ENCODE results near the gene TUFM.
"Not testable (repeated sequence)": the region's sequence is repeated elsewhere in the genome, so short reads cannot be mapped to it uniquely, and the experiment has no call there.

The TUFM gene

DNA sequence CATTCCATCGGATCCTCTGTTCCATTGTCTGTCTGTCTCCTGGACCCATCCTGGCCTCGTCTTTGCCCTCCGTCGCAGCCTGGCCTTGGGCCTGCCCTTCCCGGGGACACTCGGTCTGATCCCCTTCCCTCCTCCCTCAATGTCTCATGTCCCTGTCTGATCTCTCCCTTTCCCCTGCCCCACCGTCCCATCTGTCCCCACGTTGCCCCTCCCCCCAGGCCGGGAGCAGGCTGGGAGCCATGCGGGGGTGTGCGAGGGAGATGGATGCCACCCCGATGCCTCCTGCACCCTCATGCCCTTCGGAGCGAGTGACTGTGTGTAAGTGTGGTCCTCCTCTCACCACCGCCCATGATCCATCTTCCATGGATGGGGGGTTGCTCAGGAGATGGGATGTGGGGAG lies 26.8 kb upstream of the TUFM start:
- Histone ChIP-seq H3K23ac (ENCODE audit: low read depth, low read length, poor library complexity) (no peak overlapping the region), H2AK5ac (ENCODE audit: low read depth, low read length) (no peak overlapping the region), H2BK5ac (ENCODE audit: low read length) (no peak overlapping the region), H4K91ac (ENCODE audit: low read depth, low read length, poor library complexity) (no peak overlapping the region), H3K27ac (replicated peaks; ENCODE audit: low read length) (no peak overlapping the region), H3K27me3 (ENCODE audit: control insufficient read depth in 3 of 3, insufficient read depth in 3 of 3, low read depth in 1 of 3, low read length in 3 of 3) (no peaks in the 10 kb centered on the region), H3K4ac (ENCODE audit: low read length) (no peak overlapping the region), H3K4me3 (ENCODE audit: low read length in 2 of 2) (no peak overlapping the region), H4K8ac (ENCODE audit: low read depth, low read length) (peak overlapping the region; percentile 65), H3K9ac (ENCODE audit: low read depth, low read length, poor library complexity) (no peak overlapping the region), H3K9me3 (replicated peaks in 1 of 2; ENCODE audit: control insufficient read depth in 2 of 2, insufficient read depth in 1 of 2, low read depth in 1 of 2, low read length in 2 of 2) (peaks cover 0 to 2% of the 10 kb centered on the region in 2 donors), H3K14ac (ENCODE audit: low read length) (no peak overlapping the region), H2BK12ac (ENCODE audit: low read length) (no peak overlapping the region), H3K36me3 (replicated peaks in 1 of 2; ENCODE audit: control insufficient read depth in 2 of 2, insufficient read depth in 2 of 2, low read length in 2 of 2) (peaks cover 48 to 63% of the 10 kb centered on the region in 2 donors), H2AFZ (ENCODE audit: low read length) (no peak overlapping the region), H3K4me2 (ENCODE audit: insufficient read depth, low read length, poor library complexity, severe bottlenecking) (no peak overlapping the region), H2BK120ac (ENCODE audit: low read depth, low read length) (no peak overlapping the region), H3K79me1 (ENCODE audit: low read depth, low read length) (peaks cover 8% of the 10 kb centered on the region), H3K18ac (ENCODE audit: low read length) (no peak overlapping the region), H2BK15ac (ENCODE audit: low read length) (no peak overlapping the region), H3K4me1 (ENCODE audit: control insufficient read depth in 2 of 2, insufficient read depth in 1 of 2, low read depth in 1 of 2, low read length in 2 of 2) (peaks cover 6 to 27% of the 10 kb centered on the region in 2 donors)
- no peak for DNase-seq (ENCODE audit: low spot score)
- no CpG with 5 or more reads among the region's 15 CpGs for WGBS, 2 donors (ENCODE audit: extremely low coverage in 2 of 2, insufficient read length in 2 of 2, insufficient replicate concordance in 1 of 2)

DNA sequence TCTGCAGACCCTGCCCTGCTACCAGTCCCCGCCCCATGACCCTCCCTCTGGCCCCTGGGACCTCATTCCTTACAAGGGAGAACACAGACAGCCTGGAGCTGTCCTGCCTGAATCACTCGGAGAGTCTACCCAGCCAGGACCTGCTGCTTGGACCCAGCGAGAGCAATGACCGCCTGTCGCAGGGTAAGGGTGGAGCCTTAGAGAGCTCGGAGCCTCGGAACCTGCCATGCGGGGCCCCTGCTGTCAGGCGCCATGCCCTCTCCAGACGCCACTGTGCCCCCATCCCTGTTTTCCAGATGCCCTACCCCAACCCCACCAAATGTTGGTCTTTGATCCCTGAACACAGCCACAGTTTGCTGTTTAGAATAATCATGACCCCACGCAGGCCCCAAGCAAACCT lies 23.1 kb upstream of the TUFM start:
- Histone ChIP-seq H4K91ac (ENCODE audit: low read depth, low read length, poor library complexity) (no peak overlapping the region), H3K9me3 (replicated peaks in 1 of 2; ENCODE audit: control insufficient read depth in 2 of 2, insufficient read depth in 1 of 2, low read depth in 1 of 2, low read length in 2 of 2) (peaks cover 0 to 2% of the 10 kb centered on the region in 2 donors), H3K27me3 (ENCODE audit: control insufficient read depth in 3 of 3, insufficient read depth in 3 of 3, low read depth in 1 of 3, low read length in 3 of 3) (no peaks in the 10 kb centered on the region), H2BK120ac (ENCODE audit: low read depth, low read length) (no peak overlapping the region), H2AFZ (ENCODE audit: low read length) (no peak overlapping the region), H3K4me3 (ENCODE audit: low read length in 2 of 2) (no peak overlapping the region), H3K9ac (ENCODE audit: low read depth, low read length, poor library complexity) (no peak overlapping the region), H2AK5ac (ENCODE audit: low read depth, low read length) (no peak overlapping the region), H3K18ac (ENCODE audit: low read length) (no peak overlapping the region), H2BK15ac (ENCODE audit: low read length) (no peak overlapping the region), H3K4me1 (ENCODE audit: control insufficient read depth in 2 of 2, insufficient read depth in 1 of 2, low read depth in 1 of 2, low read length in 2 of 2) (peaks cover 6 to 12% of the 10 kb centered on the region in 2 donors), H3K79me1 (ENCODE audit: low read depth, low read length) (peaks cover 25% of the 10 kb centered on the region), H3K4ac (ENCODE audit: low read length) (no peak overlapping the region), H3K14ac (ENCODE audit: low read length) (no peak overlapping the region), H3K4me2 (ENCODE audit: insufficient read depth, low read length, poor library complexity, severe bottlenecking) (no peak overlapping the region), H2BK5ac (ENCODE audit: low read length) (no peak overlapping the region), H3K27ac (replicated peaks; ENCODE audit: low read length) (no peak overlapping the region), H4K8ac (ENCODE audit: low read depth, low read length) (no peak overlapping the region), H2BK12ac (ENCODE audit: low read length) (no peak overlapping the region), H3K23ac (ENCODE audit: low read depth, low read length, poor library complexity) (peak overlapping the region; percentile 13), H3K36me3 (replicated peaks in 1 of 2; ENCODE audit: control insufficient read depth in 2 of 2, insufficient read depth in 2 of 2, low read length in 2 of 2) (peaks cover 50 to 80% of the 10 kb centered on the region in 2 donors)
- no CpG with 5 or more reads among the region's 11 CpGs for WGBS, 2 donors (ENCODE audit: extremely low coverage in 2 of 2, insufficient read length in 2 of 2, insufficient replicate concordance in 1 of 2)
- no peak for DNase-seq (ENCODE audit: low spot score)

DNA sequence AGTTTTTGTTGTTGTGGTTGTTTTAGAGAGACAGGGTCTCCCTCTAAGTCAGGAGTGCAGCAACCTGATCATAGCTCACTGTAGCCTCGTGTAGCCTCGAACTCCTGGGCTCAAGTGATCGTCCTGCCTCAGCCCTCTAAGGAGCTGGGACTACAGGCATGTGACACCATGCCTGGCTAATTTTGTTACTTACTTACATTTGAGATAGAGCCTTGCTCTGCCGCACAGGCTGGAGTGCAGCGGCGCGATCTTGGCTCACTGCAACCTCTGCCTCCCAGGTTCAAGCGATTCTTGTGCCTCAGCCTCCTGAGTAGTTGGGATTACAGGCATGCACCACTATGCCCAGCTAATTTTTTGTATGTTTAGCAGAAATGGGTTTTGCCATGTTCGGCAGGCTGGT lies 21.5 kb upstream of the TUFM start:
- not testable (repeated sequence) for H3K9me3 ChIP-seq (replicated peaks in 1 of 2; ENCODE audit: control insufficient read depth in 2 of 2, insufficient read depth in 1 of 2, low read depth in 1 of 2, low read length in 2 of 2); H3K27ac ChIP-seq (replicated peaks; ENCODE audit: low read length); H3K4me3 ChIP-seq (ENCODE audit: low read length in 2 of 2); H3K18ac ChIP-seq (ENCODE audit: low read length); H4K8ac ChIP-seq (ENCODE audit: low read depth, low read length); H3K4ac ChIP-seq (ENCODE audit: low read length); H3K14ac ChIP-seq (ENCODE audit: low read length); H2BK15ac ChIP-seq (ENCODE audit: low read length); H2AFZ ChIP-seq (ENCODE audit: low read length); H2BK120ac ChIP-seq (ENCODE audit: low read depth, low read length); H3K27me3 ChIP-seq (ENCODE audit: control insufficient read depth in 3 of 3, insufficient read depth in 3 of 3, low read depth in 1 of 3, low read length in 3 of 3); H3K23ac ChIP-seq (ENCODE audit: low read depth, low read length, poor library complexity); H2BK12ac ChIP-seq (ENCODE audit: low read length); H2BK5ac ChIP-seq (ENCODE audit: low read length); DNase-seq (ENCODE audit: low spot score); H3K4me2 ChIP-seq (ENCODE audit: insufficient read depth, low read length, poor library complexity, severe bottlenecking); H3K9ac ChIP-seq (ENCODE audit: low read depth, low read length, poor library complexity); H4K91ac ChIP-seq (ENCODE audit: low read depth, low read length, poor library complexity); H2AK5ac ChIP-seq (ENCODE audit: low read depth, low read length)
- H3K4me1 ChIP-seq (ENCODE audit: control insufficient read depth in 2 of 2, insufficient read depth in 1 of 2, low read depth in 1 of 2, low read length in 2 of 2): peaks cover 6 to 12% of the 10 kb centered on the region in 2 donors
- peaks cover 42 to 65% of the 10 kb centered on the region in 2 donors for H3K36me3 ChIP-seq (replicated peaks in 1 of 2; ENCODE audit: control insufficient read depth in 2 of 2, insufficient read depth in 2 of 2, low read length in 2 of 2)
- WGBS, 2 donors (ENCODE audit: extremely low coverage in 2 of 2, insufficient read length in 2 of 2, insufficient replicate concordance in 1 of 2): no CpG with 5 or more reads among the region's 9 CpGs
- H3K79me1 ChIP-seq (ENCODE audit: low read depth, low read length): peaks cover 23% of the 10 kb centered on the region

DNA sequence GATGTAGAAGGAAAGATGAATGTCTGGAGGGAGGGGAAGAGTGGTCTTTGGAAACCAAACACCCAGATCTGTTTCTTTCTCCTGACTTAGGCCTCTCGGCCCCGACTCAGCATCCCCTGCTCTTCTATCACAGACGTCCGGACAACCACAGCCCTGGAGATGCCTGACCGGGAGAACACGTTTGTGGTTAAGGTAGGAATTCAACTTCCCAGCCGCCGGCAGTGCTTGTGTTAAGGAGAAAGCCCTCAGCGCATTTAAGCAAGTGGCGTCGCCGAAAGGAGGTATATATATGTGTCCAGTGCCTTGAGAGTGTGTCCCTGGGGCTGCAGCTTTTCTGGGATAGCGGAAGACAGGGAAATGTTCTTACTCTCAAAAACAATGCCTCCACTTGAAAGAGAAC lies 21.1 kb upstream of the TUFM start:
- Histone ChIP-seq H3K9me3 (replicated peaks in 1 of 2; ENCODE audit: control insufficient read depth in 2 of 2, insufficient read depth in 1 of 2, low read depth in 1 of 2, low read length in 2 of 2) (peaks cover 0 to 2% of the 10 kb centered on the region in 2 donors), H3K36me3 (replicated peaks in 1 of 2; ENCODE audit: control insufficient read depth in 2 of 2, insufficient read depth in 2 of 2, low read length in 2 of 2) (peaks cover 38 to 61% of the 10 kb centered on the region in 2 donors), H3K9ac (ENCODE audit: low read depth, low read length, poor library complexity) (no peak overlapping the region), H2BK15ac (ENCODE audit: low read length) (no peak overlapping the region), H3K23ac (ENCODE audit: low read depth, low read length, poor library complexity) (no peak overlapping the region), H3K4me1 (ENCODE audit: control insufficient read depth in 2 of 2, insufficient read depth in 1 of 2, low read depth in 1 of 2, low read length in 2 of 2) (peaks cover 6 to 12% of the 10 kb centered on the region in 2 donors), H2AK5ac (ENCODE audit: low read depth, low read length) (no peak overlapping the region), H3K4me3 (ENCODE audit: low read length in 2 of 2) (no peak overlapping the region), H2AFZ (ENCODE audit: low read length) (no peak overlapping the region), H3K18ac (ENCODE audit: low read length) (no peak overlapping the region), H4K91ac (ENCODE audit: low read depth, low read length, poor library complexity) (no peak overlapping the region), H3K4me2 (ENCODE audit: insufficient read depth, low read length, poor library complexity, severe bottlenecking) (no peak overlapping the region), H2BK12ac (ENCODE audit: low read length) (no peak overlapping the region), H3K79me1 (ENCODE audit: low read depth, low read length) (peaks cover 22% of the 10 kb centered on the region), H4K8ac (ENCODE audit: low read depth, low read length) (no peak overlapping the region), H3K4ac (ENCODE audit: low read length) (no peak overlapping the region), H3K14ac (ENCODE audit: low read length) (no peak overlapping the region), H3K27me3 (ENCODE audit: control insufficient read depth in 3 of 3, insufficient read depth in 3 of 3, low read depth in 1 of 3, low read length in 3 of 3) (no peaks in the 10 kb centered on the region), H2BK5ac (ENCODE audit: low read length) (no peak overlapping the region), H3K27ac (replicated peaks; ENCODE audit: low read length) (no peak overlapping the region), H2BK120ac (ENCODE audit: low read depth, low read length) (no peak overlapping the region)
- DNase-seq (ENCODE audit: low spot score): no peak
- WGBS, 2 donors (ENCODE audit: extremely low coverage in 2 of 2, insufficient read length in 2 of 2, insufficient replicate concordance in 1 of 2): no CpG with 5 or more reads among the region's 13 CpGs
